SU-DHL-6 (cell line): Measurements from ENCODE around the gene IRF2BPL.

Experiments used
- CTCF ChIP-seq: fragments of 200-600 bp; sonication (generic); IDR thresholded peaks from one replicate; pipeline ENCODE4 v1.5.1; 2017; ENCODE audit warnings: antibody characterized with exemption, mild to moderate bottlenecking, low read length, moderate library complexity; ENCODE audit not compliant: insufficient read depth, poor library complexity, severe bottlenecking
- EZH2phosphoT487 ChIP-seq: fragments of 200-600 bp; sonication (generic), shearing (Covaris generic); conservative IDR thresholded peaks from 2 replicates; pipeline ENCODE4 v1.6.1; 2018; ENCODE audit warnings: mild to moderate bottlenecking, antibody characterized with exemption, low read length, moderate library complexity, mixed read lengths

GRCh38 chr14:77014004-77014604 is 14.4 kb downstream of the IRF2BPL start:
- TF ChIP-seq CTCF (no peak), EZH2phosphoT487 (no peak)
